ENCODE data around the gene SHKBP1. TPM values are rescaled to one million over a fixed set of nuclear protein-coding genes. Genes with fewer than 3 reads are reported as not detected.

The SHKBP1 gene
- total RNA-seq, 1 experiment from 2014 or later = 17.6 TPM

Other genes starting within 250 kb of the SHKBP1 start
- gene C19orf47, start 228.5 kb upstream of the SHKBP1 start, total RNA-seq (2014; rRNA removed; shearing (Covaris generic)) = 3.4 and 4.1 TPM in 2 replicates
- 69.0 and 73.4 TPM in 2 replicates for gene PLD3, start 228.2 kb upstream of the SHKBP1 start, total RNA-seq (2014; rRNA removed; shearing (Covaris generic))
- 0.08 TPM in 1 of 2 replicates, not detected in the other for gene HIPK4, start 186.7 kb upstream of the SHKBP1 start, total RNA-seq (2014; rRNA removed; shearing (Covaris generic))
- gene PRX, start 163.5 kb upstream of the SHKBP1 start, total RNA-seq (2014; rRNA removed; shearing (Covaris generic)) = 0.95 and 1.1 TPM in 2 replicates
- 6.6 and 8.9 TPM in 2 replicates for gene SERTAD1, start 150.9 kb upstream of the SHKBP1 start, total RNA-seq (2014; rRNA removed; shearing (Covaris generic))
- 10.8 and 12.8 TPM in 2 replicates for gene SERTAD3, start 132.5 kb upstream of the SHKBP1 start, total RNA-seq (2014; rRNA removed; shearing (Covaris generic))
- gene BLVRB, start 111.1 kb upstream of the SHKBP1 start, total RNA-seq (2014; rRNA removed; shearing (Covaris generic)) = 104 and 110 TPM in 2 replicates
- 0.32 and 0.53 TPM in 2 replicates for gene SPTBN4, start 109.9 kb upstream of the SHKBP1 start, total RNA-seq (2014; rRNA removed; shearing (Covaris generic))
- 10.9 and 13.4 TPM in 2 replicates for gene LTBP4, start 24.5 kb downstream of the SHKBP1 start, total RNA-seq (2014; rRNA removed; shearing (Covaris generic))
- 6.3 and 7.5 TPM in 2 replicates for gene NUMBL, start 113.8 kb downstream of the SHKBP1 start, total RNA-seq (2014; rRNA removed; shearing (Covaris generic))
- gene COQ8B, start 140.0 kb downstream of the SHKBP1 start, total RNA-seq (2014; rRNA removed; shearing (Covaris generic)) = 13.5 and 16.1 TPM in 2 replicates
- gene ITPKC, start 140.2 kb downstream of the SHKBP1 start, total RNA-seq (2014; rRNA removed; shearing (Covaris generic)) = 3.8 and 4.6 TPM in 2 replicates
- gene ACTMAP, start 173.6 kb downstream of the SHKBP1 start, total RNA-seq (2014; rRNA removed; shearing (Covaris generic)) = 0.13 and 0.51 TPM in 2 replicates
- 56.1 and 60.7 TPM in 2 replicates for gene SNRPA, start 174.3 kb downstream of the SHKBP1 start, total RNA-seq (2014; rRNA removed; shearing (Covaris generic))
- 234 and 256 TPM in 2 replicates for gene MIA, start 198.6 kb downstream of the SHKBP1 start, total RNA-seq (2014; rRNA removed; shearing (Covaris generic))
- 17.9 and 20.8 TPM in 2 replicates for gene RAB4B, start 201.4 kb downstream of the SHKBP1 start, total RNA-seq (2014; rRNA removed; shearing (Covaris generic))
- gene EGLN2, start 222.3 kb downstream of the SHKBP1 start, total RNA-seq (2014; rRNA removed; shearing (Covaris generic)) = 58.4 and 70.7 TPM in 2 replicates

All from SK-MEL-5 (cell line).